ENCODE measurements around the gene KRTAP4-4.
"Not testable (repeated sequence)": the region's sequence is repeated elsewhere in the genome, so short reads cannot be mapped to it uniquely, and the experiment has no call there.

Gene KRTAP4-4

GRCh38 chr17:41160648-41161047 lies at the start of gene KRTAP4-4:
KRTAP4-4 (minus strand) TSS chr17:41160748; CDS start chr17:41160691, 57 bp downstream.
- no peak for FAIRE-seq
- DNase-seq (ENCODE audit: insufficient read length, low spot score), result no peak

GRCh38 chr17:41199421-41200078 lies 39.0 kb upstream of the KRTAP4-4 start:
- FAIRE-seq (no peak), DNase-seq (ENCODE audit: insufficient read length, low spot score) (no peak)

- DNase-seq (ENCODE audit: insufficient read length, low spot score) (peak; percentile 27), FAIRE-seq (peak; percentile 85)
Observed at GRCh38 chr17:41196068-41196467, 35.5 kb upstream of the KRTAP4-4 start.

GRCh38 chr17:41190328-41190727 lies 29.8 kb upstream of the KRTAP4-4 start:
- DNase-seq (ENCODE audit: insufficient read length, low spot score) (no peak), FAIRE-seq (no peak)

- not testable (repeated sequence) for DNase-seq (ENCODE audit: insufficient read length, low spot score); FAIRE-seq
Observed at GRCh38 chr17:41189837-41190318, 29.3 kb upstream of the KRTAP4-4 start, which contains the start of gene KRTAP9-1. KRTAP9-1 (plus strand) TSS chr17:41189887; CDS start chr17:41189887, 0 bp downstream.

DNA sequence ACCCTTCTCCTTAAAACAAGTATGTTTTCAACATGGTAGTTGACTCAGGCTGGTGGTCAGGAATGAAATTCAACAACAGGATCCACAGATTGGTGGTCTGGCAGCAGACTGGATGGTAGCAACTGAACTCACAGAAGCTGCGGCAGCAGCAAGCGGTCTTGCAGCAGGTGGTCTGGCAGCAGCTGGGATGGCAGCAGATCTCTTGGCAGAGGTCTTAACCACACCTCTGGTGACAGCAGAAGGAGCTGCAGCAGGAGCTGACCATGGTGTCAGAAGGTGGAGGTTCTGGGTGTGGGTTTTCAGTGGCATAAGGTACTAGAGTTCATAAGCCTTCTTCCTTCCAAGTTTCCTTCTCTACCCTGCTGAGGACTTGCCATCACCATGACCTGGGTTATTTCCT lies 26.3 kb upstream of the KRTAP4-4 start:
- FAIRE-seq (no peak), DNase-seq (ENCODE audit: insufficient read length, low spot score) (no peak)

GRCh38 chr17:41185001-41185400 lies 24.5 kb upstream of the KRTAP4-4 start:
- DNase-seq (ENCODE audit: insufficient read length, low spot score) (no peak), FAIRE-seq (no peak)

DNA sequence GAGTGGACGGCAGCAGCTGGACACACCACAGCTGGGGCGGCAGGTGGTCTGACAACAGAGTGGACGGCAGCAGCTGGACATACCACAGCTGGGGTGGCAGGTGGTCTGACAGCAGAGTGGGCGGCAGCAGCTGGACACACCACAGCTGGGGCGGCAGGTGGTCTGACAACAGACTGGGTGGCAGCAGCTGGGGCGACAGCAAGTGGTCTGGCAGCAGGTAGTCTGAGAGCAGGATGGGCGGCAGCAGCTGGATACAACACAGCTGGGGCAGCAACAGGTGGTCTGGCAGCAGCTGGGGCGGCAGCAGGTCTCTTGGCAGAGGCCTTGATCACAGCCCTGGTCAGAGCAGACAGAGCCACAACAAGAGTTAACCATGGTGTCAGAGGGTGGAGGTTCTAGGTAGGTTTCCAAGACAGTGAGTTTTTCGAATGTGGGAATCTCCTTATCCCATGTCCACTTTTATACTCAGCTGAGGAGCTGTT lies 24.0 kb upstream of the KRTAP4-4 start, which contains the start of gene KRTAP4-1:
Gene KRTAP4-1, minus strand, starts transcription at position 432 of the 482 bp plus-strand sequence. Its CDS starts 57 bp downstream, at position 375.
- FAIRE-seq, result no peak
- no peak for DNase-seq (ENCODE audit: insufficient read length, low spot score)

- no peak for DNase-seq (ENCODE audit: insufficient read length, low spot score)
- FAIRE-seq, result no peak
Observed at GRCh38 chr17:41178843-41179616, 18.5 kb upstream of the KRTAP4-4 start.

GRCh38 chr17:41178341-41178740 lies 17.8 kb upstream of the KRTAP4-4 start:
- DNase-seq (ENCODE audit: insufficient read length, low spot score), result no peak
- FAIRE-seq, result no peak

DNA sequence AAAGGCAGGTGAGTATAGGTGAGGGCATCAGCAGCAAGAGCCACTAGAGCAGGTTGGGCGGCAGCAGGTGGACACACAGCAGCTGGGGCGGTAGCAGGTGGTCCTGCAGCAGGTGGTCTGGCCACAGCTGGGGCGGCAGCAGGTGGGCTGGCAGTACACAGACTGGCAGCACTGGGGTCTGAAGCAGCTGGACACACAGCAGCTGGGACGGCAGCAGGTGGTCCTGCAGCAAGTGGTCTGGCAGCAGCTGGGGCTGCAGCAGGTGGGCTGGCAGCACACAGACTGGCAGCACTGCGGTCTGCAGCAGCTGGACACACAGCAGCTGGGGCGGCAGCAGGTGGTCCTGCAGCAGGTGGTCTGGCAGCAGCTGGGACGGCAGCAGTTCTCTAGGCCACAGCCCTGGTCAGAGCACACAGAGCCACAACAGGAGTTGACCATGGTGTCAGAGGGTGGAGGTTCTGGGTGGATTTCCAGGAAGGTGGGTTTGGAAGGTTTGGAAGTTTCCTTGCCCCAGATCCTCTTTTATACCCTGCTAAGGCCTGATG lies 17.3 kb upstream of the KRTAP4-4 start, which contains the start of gene KRTAP4-2:
Gene KRTAP4-2, minus strand, starts transcription at position 495 of the 545 bp plus-strand sequence. Its CDS starts 57 bp downstream, at position 438.
- no peak for FAIRE-seq
- no peak for DNase-seq (ENCODE audit: insufficient read length, low spot score)

DNA sequence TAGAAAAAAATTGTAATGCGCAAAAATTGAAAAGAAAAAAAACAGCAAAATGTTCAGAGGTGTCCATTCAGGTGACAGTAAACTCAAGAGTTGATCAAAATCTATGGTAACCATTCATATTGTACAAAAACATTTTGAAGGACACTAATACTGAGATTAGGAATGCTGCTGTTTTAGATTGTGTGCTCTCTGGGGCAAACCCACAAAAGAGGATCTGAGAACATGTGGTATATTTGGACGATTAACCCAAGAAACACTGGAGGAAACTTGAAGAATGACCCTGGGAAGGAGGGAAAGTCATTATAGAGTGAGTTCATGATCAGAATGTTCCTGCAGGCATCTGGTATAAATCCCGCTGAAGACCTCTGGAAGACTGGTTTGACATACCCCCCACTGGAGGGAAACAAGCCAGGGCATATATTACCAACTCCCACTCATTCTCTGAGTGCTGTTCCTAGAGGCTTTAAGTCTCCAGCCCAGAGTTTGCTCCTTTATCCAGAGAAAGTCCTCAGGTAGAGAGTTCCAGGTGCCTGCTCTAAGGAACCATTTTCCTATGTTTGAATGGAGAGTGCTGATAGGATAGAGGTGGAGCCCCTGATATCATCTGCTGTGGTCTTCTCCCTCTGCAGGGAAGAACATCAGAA lies 16.3 kb upstream of the KRTAP4-4 start:
- peak; percentile 47 for FAIRE-seq
- no peak for DNase-seq (ENCODE audit: insufficient read length, low spot score)

- no peak for DNase-seq (ENCODE audit: insufficient read length, low spot score)
- FAIRE-seq, result no peak
Observed at GRCh38 chr17:41171886-41172285, 11.3 kb upstream of the KRTAP4-4 start.

GRCh38 chr17:41168121-41168520 lies 7.6 kb upstream of the KRTAP4-4 start, which contains the start of gene KRTAP4-3:
KRTAP4-3 (minus strand) TSS chr17:41168221; CDS start chr17:41168172, 49 bp downstream.
- DNase-seq (ENCODE audit: insufficient read length, low spot score) (no peak), FAIRE-seq (no peak)

GRCh38 chr17:41167561-41167960 lies 7.0 kb upstream of the KRTAP4-4 start:
- FAIRE-seq (no peak), DNase-seq (ENCODE audit: insufficient read length, low spot score) (no peak)

- FAIRE-seq (no peak), DNase-seq (ENCODE audit: insufficient read length, low spot score) (no peak)
Observed at GRCh38 chr17:41163828-41164227, 3.3 kb upstream of the KRTAP4-4 start.

- not testable (repeated sequence) for FAIRE-seq; DNase-seq (ENCODE audit: insufficient read length, low spot score)
Observed at GRCh38 chr17:41160190-41160589, 358 bp downstream of the KRTAP4-4 start.

- DNase-seq (ENCODE audit: insufficient read length, low spot score), result no peak
- no peak for FAIRE-seq
Observed at GRCh38 chr17:41153856-41154255, 6.7 kb downstream of the KRTAP4-4 start.

DNA sequence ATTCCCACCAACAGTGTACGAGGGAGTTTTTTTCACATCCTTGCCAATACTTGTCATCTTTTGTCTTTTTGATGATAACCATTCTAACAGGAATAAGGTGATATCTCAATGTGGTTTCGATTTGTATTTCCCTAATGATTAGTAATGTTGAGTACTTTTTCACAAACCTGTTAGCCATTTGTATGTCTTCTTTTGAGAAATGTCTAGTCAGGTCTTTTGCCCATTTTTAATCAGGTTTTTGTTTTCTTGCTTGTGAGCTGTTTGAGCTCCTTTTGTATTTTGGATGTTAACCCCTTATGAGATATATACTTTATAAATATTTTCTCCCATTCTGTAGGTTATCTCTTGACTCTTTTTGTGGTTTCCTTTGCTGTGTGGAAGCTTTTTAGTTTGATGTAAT lies 9.0 kb downstream of the KRTAP4-4 start:
- DNase-seq (ENCODE audit: insufficient read length, low spot score), result no peak
- FAIRE-seq, result no peak

- no peak for FAIRE-seq
Observed at GRCh38 chr17:41150026-41150425, 10.5 kb downstream of the KRTAP4-4 start.

DNA sequence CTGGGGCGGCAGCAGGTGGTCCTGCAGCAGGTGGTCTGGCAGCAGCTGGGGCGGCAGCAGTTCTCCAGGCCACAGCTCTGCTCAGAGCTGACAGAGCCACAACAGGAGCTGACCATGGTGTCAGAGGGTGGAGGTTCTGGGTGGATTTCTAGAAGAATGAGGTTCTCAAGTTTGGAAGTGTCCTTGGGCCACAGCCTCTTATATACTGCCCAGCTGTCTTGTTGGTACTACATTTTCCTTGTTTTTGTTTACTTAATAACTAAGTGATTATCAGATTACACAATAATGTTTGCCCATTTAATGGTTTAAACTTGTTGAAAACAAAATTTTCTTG lies 10.9 kb downstream of the KRTAP4-4 start, which contains the start of gene KRTAP4-5:
Gene KRTAP4-5, minus strand, starts transcription at position 174 of the 334 bp plus-strand sequence. Its CDS starts 58 bp downstream, at position 116.
- FAIRE-seq, result no peak
- no peak for DNase-seq (ENCODE audit: insufficient read length, low spot score)

More at GRCh38 chr17:41150026-41150425, 10.5 kb downstream of the KRTAP4-4 start:
- DNase-seq (ENCODE audit: insufficient read length, low spot score), result no peak
